Measurements from ENCODE around the gene MYO1A. TPM values are rescaled to one million over a fixed set of nuclear protein-coding genes. Genes with fewer than 3 reads are reported as not detected.

Gene MYO1A
- total and polyA plus RNA-seq, 2 donors from 2014 or later = 0.25 to 0.77 TPM

DNA sequence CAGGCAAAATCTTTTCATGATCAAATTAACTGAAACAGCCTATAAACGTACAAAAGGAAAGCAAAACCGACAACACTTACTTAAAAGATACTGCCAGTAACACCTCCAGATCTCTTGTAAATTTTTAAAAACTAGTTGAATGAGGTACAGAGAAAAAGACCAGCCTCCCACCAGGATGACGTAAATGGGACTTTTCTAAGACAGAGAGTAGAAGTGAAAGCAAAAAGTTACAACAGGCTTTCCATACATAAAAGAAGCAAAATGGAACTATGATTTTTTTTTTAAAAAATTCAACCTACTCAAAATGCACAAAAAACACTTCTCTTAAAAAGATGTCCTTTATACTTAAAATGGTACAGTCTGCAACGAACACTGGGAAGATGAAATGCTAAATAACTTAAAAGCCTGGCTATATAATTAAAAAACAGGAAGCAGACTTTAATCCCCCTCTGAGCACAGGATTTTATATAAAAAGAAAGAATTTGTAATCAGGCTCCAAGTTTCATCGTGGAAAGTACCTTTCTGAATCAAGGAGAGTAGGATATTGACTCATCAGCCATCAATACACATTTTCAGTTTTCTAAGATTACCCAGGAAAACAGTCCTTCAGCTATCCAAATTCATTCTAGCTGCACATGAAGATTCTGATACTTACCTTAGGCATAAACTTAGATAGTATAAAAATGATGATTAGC, 14.2 kb upstream of the MYO1A start:
- intact Hi-C loops (cut with DNase I) = no loop called here
- no peak for FAIRE-seq
- H3K27ac ChIP-seq (ENCODE audit: low read depth in 2 of 2, low read length in 2 of 2) = no peak overlapping the region

DNA sequence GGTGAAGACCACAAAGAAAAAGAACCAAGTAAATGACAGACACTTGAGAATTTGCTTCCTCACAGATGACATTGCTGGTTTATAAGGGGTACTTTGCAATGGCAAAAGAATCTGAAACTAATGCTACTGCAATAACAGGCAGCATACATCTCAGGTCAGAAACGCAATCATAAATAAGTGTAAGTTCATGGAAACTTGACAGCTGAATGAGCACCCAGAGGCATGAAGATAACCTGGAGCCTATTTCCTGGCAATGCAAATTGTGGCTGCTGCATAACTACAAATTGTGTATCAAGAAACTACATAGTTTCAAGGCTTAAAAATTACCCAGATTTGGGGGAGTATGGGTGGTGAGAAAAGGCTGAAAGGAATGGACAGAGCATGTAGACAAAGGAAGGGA, 8.5 kb upstream of the MYO1A start:
- Histone ChIP-seq H3K4me3 (ENCODE audit: low read length in 3 of 3) (no peak overlapping the region), H3K27ac (ENCODE audit: low read depth in 2 of 2, low read length in 2 of 2) (no peak overlapping the region), H3K9me3 (ENCODE audit: control insufficient read depth in 2 of 3, insufficient read depth in 1 of 3, low read length in 3 of 3) (no peaks in the 10 kb centered on the region), H3K36me3 (ENCODE audit: control insufficient read depth in 2 of 3, insufficient read depth in 3 of 3, low read length in 3 of 3) (peaks cover 0 to 8% (median 0%) of the 10 kb centered on the region in 3 donors), H3K4me1 (ENCODE audit: control insufficient read depth in 2 of 3, insufficient read depth in 2 of 3, low read depth in 1 of 3, low read length in 3 of 3) (no peaks in the 10 kb centered on the region), H3K27me3 (ENCODE audit: control insufficient read depth, insufficient read depth, low read length) (no peaks in the 10 kb centered on the region), H3K9ac (ENCODE audit: low read length in 3 of 3) (no peak overlapping the region)
- intact Hi-C loops (cut with DNase I) = no loop called here
- no peak for DNase-seq
- no peak for FAIRE-seq
- TF ChIP-seq, protein P1, sequence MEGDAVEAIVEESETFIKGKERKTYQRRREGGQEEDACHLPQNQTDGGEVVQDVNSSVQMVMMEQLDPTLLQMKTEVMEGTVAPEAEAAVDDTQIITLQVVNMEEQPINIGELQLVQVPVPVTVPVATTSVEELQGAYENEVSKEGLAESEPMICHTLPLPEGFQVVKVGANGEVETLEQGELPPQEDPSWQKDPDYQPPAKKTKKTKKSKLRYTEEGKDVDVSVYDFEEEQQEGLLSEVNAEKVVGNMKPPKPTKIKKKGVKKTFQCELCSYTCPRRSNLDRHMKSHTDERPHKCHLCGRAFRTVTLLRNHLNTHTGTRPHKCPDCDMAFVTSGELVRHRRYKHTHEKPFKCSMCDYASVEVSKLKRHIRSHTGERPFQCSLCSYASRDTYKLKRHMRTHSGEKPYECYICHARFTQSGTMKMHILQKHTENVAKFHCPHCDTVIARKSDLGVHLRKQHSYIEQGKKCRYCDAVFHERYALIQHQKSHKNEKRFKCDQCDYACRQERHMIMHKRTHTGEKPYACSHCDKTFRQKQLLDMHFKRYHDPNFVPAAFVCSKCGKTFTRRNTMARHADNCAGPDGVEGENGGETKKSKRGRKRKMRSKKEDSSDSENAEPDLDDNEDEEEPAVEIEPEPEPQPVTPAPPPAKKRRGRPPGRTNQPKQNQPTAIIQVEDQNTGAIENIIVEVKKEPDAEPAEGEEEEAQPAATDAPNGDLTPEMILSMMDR (IDR thresholded peaks at IDR 0.05; ENCODE audit: borderline replicate concordance, extremely low read depth, insufficient read depth) = no peak

More for the DNA sequence above, 14.2 kb upstream of the MYO1A start:
- Histone ChIP-seq H3K4me1 (ENCODE audit: control insufficient read depth in 2 of 3, insufficient read depth in 2 of 3, low read depth in 1 of 3, low read length in 3 of 3) (no peaks in the 10 kb centered on the region), H3K36me3 (ENCODE audit: control insufficient read depth in 2 of 3, insufficient read depth in 3 of 3, low read length in 3 of 3) (peaks cover 0 to 3% (median 2%) of the 10 kb centered on the region in 3 donors), H3K4me3 (ENCODE audit: low read length in 3 of 3) (no peak overlapping the region), H3K9me3 (ENCODE audit: control insufficient read depth in 2 of 3, insufficient read depth in 1 of 3, low read length in 3 of 3) (no peaks in the 10 kb centered on the region), H3K27me3 (ENCODE audit: control insufficient read depth, insufficient read depth, low read length) (no peaks in the 10 kb centered on the region), H3K9ac (ENCODE audit: low read length in 3 of 3) (no peak overlapping the region)
- TF ChIP-seq, protein P1 (IDR thresholded peaks at IDR 0.05; ENCODE audit: borderline replicate concordance, extremely low read depth, insufficient read depth) = no peak
- no peak for DNase-seq

DNA sequence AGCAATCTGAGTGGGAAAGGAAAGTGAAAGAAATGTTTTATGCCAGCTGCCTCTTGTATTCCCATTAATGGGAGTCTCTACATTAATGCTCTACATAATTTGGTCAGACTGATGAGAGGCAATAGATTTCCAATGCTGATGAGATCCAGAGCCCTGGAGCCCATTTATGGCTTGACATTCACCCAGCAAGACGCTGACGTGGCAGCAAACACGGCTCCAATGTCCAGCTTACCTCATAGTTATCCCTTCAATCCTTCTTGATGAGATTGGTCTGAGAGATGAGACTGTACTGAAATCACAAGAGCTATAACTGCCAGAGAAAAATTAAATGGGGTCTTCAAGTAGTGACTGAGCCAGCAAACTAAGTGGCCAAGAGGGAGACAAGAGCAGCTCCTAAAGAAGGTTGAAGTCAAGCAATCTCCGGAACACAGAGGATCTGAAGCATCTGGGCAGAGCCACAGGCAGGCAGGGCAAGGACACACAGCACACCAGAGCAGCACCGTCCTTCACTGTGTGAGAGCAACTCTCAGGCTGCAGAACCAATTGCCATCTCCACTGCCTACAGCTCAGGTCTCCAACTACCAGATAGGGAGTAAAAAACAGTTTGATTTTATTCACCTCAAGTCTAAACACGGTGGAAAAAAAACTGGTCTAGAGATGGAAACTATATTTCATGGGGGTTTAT, 7.3 kb upstream of the MYO1A start:
- H3K27ac ChIP-seq (ENCODE audit: low read depth in 2 of 2, low read length in 2 of 2) = no peak overlapping the region
- DNase-seq = no peak
- peaks cover 0 to 8% (median 0%) of the 10 kb centered on the region in 3 donors for H3K36me3 ChIP-seq (ENCODE audit: control insufficient read depth in 2 of 3, insufficient read depth in 3 of 3, low read length in 3 of 3)
- no peaks in the 10 kb centered on the region for H3K9me3 ChIP-seq (ENCODE audit: control insufficient read depth in 2 of 3, insufficient read depth in 1 of 3, low read length in 3 of 3)
- TF ChIP-seq, protein P1 (IDR thresholded peaks at IDR 0.05; ENCODE audit: borderline replicate concordance, extremely low read depth, insufficient read depth) = no peak
- FAIRE-seq = no peak
- no peaks in the 10 kb centered on the region for H3K27me3 ChIP-seq (ENCODE audit: control insufficient read depth, insufficient read depth, low read length)
- no peak overlapping the region for H3K4me3 ChIP-seq (ENCODE audit: low read length in 3 of 3)
- intact Hi-C loops (cut with DNase I) = no loop called here
- H3K9ac ChIP-seq (ENCODE audit: low read length in 3 of 3) = no peak overlapping the region
- no peaks in the 10 kb centered on the region for H3K4me1 ChIP-seq (ENCODE audit: control insufficient read depth in 2 of 3, insufficient read depth in 2 of 3, low read depth in 1 of 3, low read length in 3 of 3)

Measured in kidney (tissue), 14 donors.